KMS-11 (cell line): ENCODE results near the gene RAD51C.

Source experiments
- H2AFZ ChIP-seq: fragments of 200-600 bp; sonication (generic); 2 replicates; pipeline ENCODE4 v1.6.1; 2016; ENCODE audit warnings: antibody characterized with exemption, mixed run types, low read depth
- H3K27ac ChIP-seq: fragments of 200-600 bp; sonication (generic); 2 replicates; pipeline ENCODE4 v1.6.1; 2016; ENCODE audit warnings: mild to moderate bottlenecking, mixed run types
- H3K27me3 ChIP-seq: fragments of 200-600 bp; sonication (generic); 2 replicates; pipeline ENCODE4 v1.6.1; 2017; ENCODE audit warnings: mild to moderate bottlenecking, low read depth, mixed run types, moderate library complexity; ENCODE audit not compliant: insufficient read depth
- H3K36me3 ChIP-seq: fragments of 200-600 bp; sonication (generic); 2 replicates; pipeline ENCODE4 v1.6.1; 2017; ENCODE audit warnings: mild to moderate bottlenecking, mixed run types; ENCODE audit not compliant: insufficient read depth
- H3K4me1 ChIP-seq: fragments of 200-600 bp; sonication (generic); 2 replicates; pipeline ENCODE4 v1.6.1; 2016; ENCODE audit warnings: mild to moderate bottlenecking, low read depth, mixed run types; ENCODE audit not compliant: poor library complexity, severe bottlenecking
- H3K4me2 ChIP-seq: fragments of 200-600 bp; sonication (generic); 2 replicates; pipeline ENCODE4 v1.7.0; 2016; ENCODE audit warnings: mild to moderate bottlenecking, mixed run types
- H3K4me3 ChIP-seq: fragments of 200-600 bp; sonication (generic); IDR thresholded peaks from 2 replicates; pipeline ENCODE4 v1.6.1; 2017; ENCODE audit warnings: low read depth, low read length, mixed read lengths; ENCODE audit not compliant: insufficient read depth
- H3K79me2 ChIP-seq: fragments of 200-600 bp; sonication (generic); 2 replicates; pipeline ENCODE4 v1.6.1; 2016; ENCODE audit warnings: low read depth, mixed run types; ENCODE audit not compliant: insufficient read depth
- H3K9ac ChIP-seq: fragments of 200-600 bp; sonication (generic); 2 replicates; pipeline ENCODE4 v1.6.1; 2016; ENCODE audit warnings: mild to moderate bottlenecking, mixed run types
- H4K20me1 ChIP-seq: fragments of 200-600 bp; sonication (generic); 2 replicates; pipeline ENCODE4 v1.6.1; 2016; ENCODE audit warnings: mild to moderate bottlenecking, mixed run types; ENCODE audit not compliant: insufficient read depth
- TF ChIP-seq, protein P1 (sequence below): fragments of 200-600 bp; sonication (generic); conservative IDR thresholded peaks from 2 replicates; pipeline ENCODE4 v1.6.1; 2017; ENCODE audit warnings: low read depth, mild to moderate bottlenecking, antibody characterized with exemption, low read length, moderate library complexity, mixed read lengths

Gene RAD51C

GRCh38 chr17:58703137-58703915 is 10.9 kb downstream of the RAD51C start:
- Histone ChIP-seq H3K4me1 (peaks cover 5% of the 10 kb centered on the region), H3K27me3 (no peaks in the 10 kb centered on the region), H3K27ac (no peak overlapping the region), H4K20me1 (no peaks in the 10 kb centered on the region), H3K4me3 (no peak overlapping the region), H3K79me2 (no peaks in the 10 kb centered on the region), H3K36me3 (no peaks in the 10 kb centered on the region), H3K4me2 (no peak overlapping the region), H2AFZ (no peak overlapping the region), H3K9ac (no peak overlapping the region)
- TF ChIP-seq, protein P1, sequence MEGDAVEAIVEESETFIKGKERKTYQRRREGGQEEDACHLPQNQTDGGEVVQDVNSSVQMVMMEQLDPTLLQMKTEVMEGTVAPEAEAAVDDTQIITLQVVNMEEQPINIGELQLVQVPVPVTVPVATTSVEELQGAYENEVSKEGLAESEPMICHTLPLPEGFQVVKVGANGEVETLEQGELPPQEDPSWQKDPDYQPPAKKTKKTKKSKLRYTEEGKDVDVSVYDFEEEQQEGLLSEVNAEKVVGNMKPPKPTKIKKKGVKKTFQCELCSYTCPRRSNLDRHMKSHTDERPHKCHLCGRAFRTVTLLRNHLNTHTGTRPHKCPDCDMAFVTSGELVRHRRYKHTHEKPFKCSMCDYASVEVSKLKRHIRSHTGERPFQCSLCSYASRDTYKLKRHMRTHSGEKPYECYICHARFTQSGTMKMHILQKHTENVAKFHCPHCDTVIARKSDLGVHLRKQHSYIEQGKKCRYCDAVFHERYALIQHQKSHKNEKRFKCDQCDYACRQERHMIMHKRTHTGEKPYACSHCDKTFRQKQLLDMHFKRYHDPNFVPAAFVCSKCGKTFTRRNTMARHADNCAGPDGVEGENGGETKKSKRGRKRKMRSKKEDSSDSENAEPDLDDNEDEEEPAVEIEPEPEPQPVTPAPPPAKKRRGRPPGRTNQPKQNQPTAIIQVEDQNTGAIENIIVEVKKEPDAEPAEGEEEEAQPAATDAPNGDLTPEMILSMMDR: no peak

GRCh38 chr17:58703916-58704286 is 11.5 kb downstream of the RAD51C start:
- no peak overlapping the region for H3K4me3 ChIP-seq
- H3K4me1 ChIP-seq: peaks cover 5% of the 10 kb centered on the region
- no peaks in the 10 kb centered on the region for H4K20me1 ChIP-seq
- H2AFZ ChIP-seq: no peak overlapping the region
- no peak overlapping the region for H3K9ac ChIP-seq
- no peaks in the 10 kb centered on the region for H3K27me3 ChIP-seq
- no peaks in the 10 kb centered on the region for H3K36me3 ChIP-seq
- TF ChIP-seq, protein P1: no peak
- H3K4me2 ChIP-seq: no peak overlapping the region
- H3K79me2 ChIP-seq: no peaks in the 10 kb centered on the region
- no peak overlapping the region for H3K27ac ChIP-seq

- no peaks in the 10 kb centered on the region for H3K36me3 ChIP-seq
- H3K4me2 ChIP-seq: no peak overlapping the region
- H3K4me1 ChIP-seq: peaks cover 5% of the 10 kb centered on the region
- TF ChIP-seq, protein P1: no peak
- H3K9ac ChIP-seq: no peak overlapping the region
- no peak overlapping the region for H3K27ac ChIP-seq
- H3K27me3 ChIP-seq: no peaks in the 10 kb centered on the region
- no peaks in the 10 kb centered on the region for H3K79me2 ChIP-seq
- H4K20me1 ChIP-seq: no peaks in the 10 kb centered on the region
- no peak overlapping the region for H2AFZ ChIP-seq
- H3K4me3 ChIP-seq: no peak overlapping the region
Measured at GRCh38 chr17:58706351-58707140, 14.1 kb downstream of the RAD51C start.

GRCh38 chr17:58710948-58711552 is 18.6 kb downstream of the RAD51C start:
- H3K27me3 ChIP-seq: no peaks in the 10 kb centered on the region
- H2AFZ ChIP-seq: no peak overlapping the region
- TF ChIP-seq, protein P1: peak; percentile 95
- no peak overlapping the region for H3K4me2 ChIP-seq
- no peak overlapping the region for H3K4me3 ChIP-seq
- H4K20me1 ChIP-seq: no peaks in the 10 kb centered on the region
- no peaks in the 10 kb centered on the region; the same call in 1 of the 2 replicates for H3K36me3 ChIP-seq
- no peaks in the 10 kb centered on the region for H3K79me2 ChIP-seq
- H3K9ac ChIP-seq: no peak overlapping the region
- H3K27ac ChIP-seq: no peak overlapping the region
- H3K4me1 ChIP-seq: peaks cover 24% of the 10 kb centered on the region
